ENCODE measurements around the gene ENPP5.

The ENPP5 gene

GRCh38 chr6:46170357-46171289 lies at the start of gene ENPP5:
TSS of gene ENPP5 (minus strand) at chr6:46170980. CDS start at chr6:46168262, 2,718 bp downstream.
- H3K4me3 ChIP-seq (replicated peaks; ENCODE audit: low read depth, low read length), result peak within 1 kb of the TSS; percentile 24
- no peak for TF ChIP-seq CTCF (IDR thresholded peaks at IDR 0.05; ENCODE audit: low read length, missing control alignments)
- no peak for DNase-seq (ENCODE audit: low read depth)

GRCh38 chr6:46219661-46220060 lies 48.9 kb upstream of the ENPP5 start:
- no peak for DNase-seq (ENCODE audit: low read depth)
- no peak for TF ChIP-seq CTCF (IDR thresholded peaks at IDR 0.05; ENCODE audit: low read length, missing control alignments)
- H3K4me3 ChIP-seq (replicated peaks; ENCODE audit: low read depth, low read length), result no peak overlapping the region

- no peak overlapping the region for H3K4me3 ChIP-seq (replicated peaks; ENCODE audit: low read depth, low read length)
- DNase-seq (ENCODE audit: low read depth), result no peak
- TF ChIP-seq CTCF (IDR thresholded peaks at IDR 0.05; ENCODE audit: low read length, missing control alignments), result no peak
Observed at GRCh38 chr6:46218457-46218856, 47.7 kb upstream of the ENPP5 start.

- peak; percentile 44 for DNase-seq (ENCODE audit: low read depth)
- H3K4me3 ChIP-seq (replicated peaks; ENCODE audit: low read depth, low read length), result no peak overlapping the region
- TF ChIP-seq CTCF (IDR thresholded peaks at IDR 0.05; ENCODE audit: low read length, missing control alignments), result no peak
Observed at GRCh38 chr6:46217671-46218131, 46.9 kb upstream of the ENPP5 start.

GRCh38 chr6:46216879-46217278 lies 46.1 kb upstream of the ENPP5 start:
- TF ChIP-seq CTCF (IDR thresholded peaks at IDR 0.05; ENCODE audit: low read length, missing control alignments), result no peak
- H3K4me3 ChIP-seq (replicated peaks; ENCODE audit: low read depth, low read length), result no peak overlapping the region
- DNase-seq (ENCODE audit: low read depth), result no peak

- TF ChIP-seq CTCF (IDR thresholded peaks at IDR 0.05; ENCODE audit: low read length, missing control alignments), result no peak
- no peak for DNase-seq (ENCODE audit: low read depth)
- H3K4me3 ChIP-seq (replicated peaks; ENCODE audit: low read depth, low read length), result no peak overlapping the region
Observed at GRCh38 chr6:46215777-46216176, 45.0 kb upstream of the ENPP5 start.

Data from fibroblast of pulmonary artery (primary cell).